ENCODE results near the gene RBPJL. TPM values are rescaled to one million over a fixed set of nuclear protein-coding genes. Genes with fewer than 3 reads are reported as not detected.

RBPJL gene
- total and polyA plus RNA-seq, 8 donors, result 2.2 to 10.4 (median 3.4) TPM; not detected in 4

DNA sequence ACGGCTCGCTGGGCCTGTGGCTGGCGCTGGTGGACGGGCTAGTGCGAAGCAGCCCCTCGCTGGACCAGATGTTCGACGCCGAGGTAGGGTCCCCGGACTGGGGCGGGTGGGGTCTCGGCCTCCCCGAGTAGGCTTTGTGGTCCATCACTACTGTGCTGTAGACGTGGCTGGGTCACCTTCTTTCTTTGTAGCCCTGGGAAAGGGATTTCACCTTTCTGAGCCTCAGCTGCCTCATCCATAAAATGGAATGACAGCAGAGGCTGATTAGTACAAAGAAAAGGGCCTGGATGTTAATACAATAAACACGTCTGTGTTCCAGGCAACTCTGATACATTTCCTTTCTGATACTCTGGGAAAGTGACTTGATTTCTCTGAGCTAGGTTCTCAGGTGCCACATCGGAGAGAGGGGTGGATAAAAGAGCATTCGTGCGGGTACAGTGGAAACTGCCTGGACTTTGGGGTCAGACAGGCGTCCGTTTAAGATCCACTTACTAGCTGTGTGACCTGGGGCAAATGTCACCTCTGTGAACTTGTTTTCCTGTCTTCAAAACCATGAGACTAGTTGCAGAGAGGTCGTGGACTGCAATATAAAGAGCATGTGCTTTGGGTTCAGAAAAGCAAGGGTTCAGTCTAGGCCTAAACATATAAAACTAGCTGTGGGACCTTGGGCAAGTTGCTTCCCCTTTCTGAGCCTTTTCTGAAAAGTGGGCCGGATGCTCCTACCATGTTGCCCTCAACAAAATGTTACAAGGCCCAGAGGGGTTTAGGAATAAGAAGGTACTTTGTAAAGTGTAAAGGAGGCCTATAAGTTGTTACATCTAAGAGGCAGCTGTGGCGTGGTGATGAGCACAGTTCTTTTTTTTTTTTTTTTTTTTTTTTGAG lies 57.2 kb downstream of the RBPJL start:
- intact Hi-C loops (cut with DNase I; ENCODE audit: low total_unique reads), result no loop called here
- TF ChIP-seq, protein P1, sequence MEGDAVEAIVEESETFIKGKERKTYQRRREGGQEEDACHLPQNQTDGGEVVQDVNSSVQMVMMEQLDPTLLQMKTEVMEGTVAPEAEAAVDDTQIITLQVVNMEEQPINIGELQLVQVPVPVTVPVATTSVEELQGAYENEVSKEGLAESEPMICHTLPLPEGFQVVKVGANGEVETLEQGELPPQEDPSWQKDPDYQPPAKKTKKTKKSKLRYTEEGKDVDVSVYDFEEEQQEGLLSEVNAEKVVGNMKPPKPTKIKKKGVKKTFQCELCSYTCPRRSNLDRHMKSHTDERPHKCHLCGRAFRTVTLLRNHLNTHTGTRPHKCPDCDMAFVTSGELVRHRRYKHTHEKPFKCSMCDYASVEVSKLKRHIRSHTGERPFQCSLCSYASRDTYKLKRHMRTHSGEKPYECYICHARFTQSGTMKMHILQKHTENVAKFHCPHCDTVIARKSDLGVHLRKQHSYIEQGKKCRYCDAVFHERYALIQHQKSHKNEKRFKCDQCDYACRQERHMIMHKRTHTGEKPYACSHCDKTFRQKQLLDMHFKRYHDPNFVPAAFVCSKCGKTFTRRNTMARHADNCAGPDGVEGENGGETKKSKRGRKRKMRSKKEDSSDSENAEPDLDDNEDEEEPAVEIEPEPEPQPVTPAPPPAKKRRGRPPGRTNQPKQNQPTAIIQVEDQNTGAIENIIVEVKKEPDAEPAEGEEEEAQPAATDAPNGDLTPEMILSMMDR (IDR thresholded peaks at IDR 0.05), result no peak
- TF ChIP-seq POLR2AphosphoS5 (IDR thresholded peaks at IDR 0.05), result no peak
- TF ChIP-seq POLR2A (IDR thresholded peaks at IDR 0.05), result no peak
- no peak for TF ChIP-seq EP300 (IDR thresholded peaks at IDR 0.05)
- H3K27me3 ChIP-seq, result no peaks in the 10 kb centered on the region
- no peak for DNase-seq
- peaks cover 23 to 43% (median 40%) of the 10 kb centered on the region in 4 donors for H3K36me3 ChIP-seq
- H3K4me3 ChIP-seq, result peak overlapping the region; percentile 66 to 83 (median 80)
- H3K4me1 ChIP-seq, result peaks cover 35 to 73% (median 51%) of the 10 kb centered on the region in 4 donors
- H3K9me3 ChIP-seq, result no peaks in the 10 kb centered on the region
- WGBS, 5 donors, result 17 to 18% (median 17%) methylated on average over 20 to 23 of the region's 23 CpGs
- peak overlapping the region; percentile 91 to 98 (median 97) for H3K27ac ChIP-seq

DNA sequence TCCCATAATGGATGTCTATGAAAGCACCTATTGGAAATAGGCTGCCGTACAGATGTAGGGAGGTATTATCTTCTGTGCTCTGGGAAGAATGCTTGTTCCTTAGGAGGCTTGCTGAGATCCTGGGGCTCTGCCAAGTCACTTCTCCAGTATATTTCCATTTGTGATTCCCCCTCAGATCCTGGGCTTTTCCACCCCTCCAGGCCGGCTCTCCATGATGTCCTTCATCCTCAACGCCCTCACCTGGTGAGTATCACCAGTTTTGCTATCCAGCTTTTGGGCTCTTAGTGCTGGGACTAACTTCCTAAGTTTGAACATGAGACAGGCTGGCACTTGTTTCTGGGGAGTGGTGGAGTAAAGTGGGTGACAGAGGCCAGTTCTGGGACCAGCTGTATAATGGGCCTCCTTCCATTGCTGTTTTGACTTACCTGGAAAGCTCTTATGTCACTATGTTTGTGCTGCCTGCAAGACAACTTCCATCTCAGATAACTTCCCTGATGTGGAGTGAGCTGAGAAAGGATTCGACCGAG lies 58.9 kb downstream of the RBPJL start:
- no peaks in the 10 kb centered on the region for H3K27me3 ChIP-seq
- intact Hi-C loops (cut with DNase I; ENCODE audit: low total_unique reads), result loop anchor here (5.0 kb wide), 1 partner anchor 57 kb away; no protein-coding TSS in a partner anchor
- 88 to 92% (median 89%) methylated on average over 5 of the region's 5 CpGs for WGBS, 5 donors
- H3K4me3 ChIP-seq, result no peak overlapping the region
- peaks cover 18 to 60% (median 37%) of the 10 kb centered on the region in 4 donors for H3K4me1 ChIP-seq
- no peaks in the 10 kb centered on the region for H3K9me3 ChIP-seq
- H3K36me3 ChIP-seq, result peaks cover 23 to 43% (median 40%) of the 10 kb centered on the region in 4 donors
- TF ChIP-seq POLR2AphosphoS5 (IDR thresholded peaks at IDR 0.05) (no peak), POLR2A (IDR thresholded peaks at IDR 0.05) (no peak), EP300 (IDR thresholded peaks at IDR 0.05) (no peak)
- TF ChIP-seq, protein P1 (IDR thresholded peaks at IDR 0.05), result no peak
- DNase-seq, result no peak
- peak overlapping the region in 1 of 5 donors; percentile 42 for H3K27ac ChIP-seq

DNA sequence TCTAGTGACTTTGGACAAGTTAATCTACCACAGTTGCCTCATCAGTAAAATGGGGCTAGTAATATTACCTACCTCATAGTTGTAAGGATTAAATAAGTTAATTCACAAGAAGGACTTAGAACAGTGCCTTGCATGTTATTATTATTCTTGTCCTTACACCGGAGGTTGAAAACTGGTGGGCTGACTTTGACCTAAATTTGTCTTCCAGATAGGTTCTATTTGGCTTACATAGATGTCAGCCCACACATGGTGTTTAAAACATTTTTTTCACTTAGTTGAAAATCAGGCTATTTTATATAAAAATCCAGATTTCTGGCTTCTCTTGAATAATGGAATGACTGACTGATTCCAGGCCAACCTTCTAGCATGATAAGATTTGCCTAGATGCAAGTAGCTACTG lies 59.6 kb downstream of the RBPJL start:
- Histone ChIP-seq H3K4me3 (no peak overlapping the region), H3K27ac (no peak overlapping the region), H3K9me3 (no peaks in the 10 kb centered on the region), H3K4me1 (peaks cover 12 to 54% (median 31%) of the 10 kb centered on the region in 4 donors), H3K36me3 (peaks cover 23 to 43% (median 40%) of the 10 kb centered on the region in 4 donors), H3K27me3 (no peaks in the 10 kb centered on the region)
- intact Hi-C loops (cut with DNase I; ENCODE audit: low total_unique reads), result loop anchor here (5.0 kb wide), 1 partner anchor 56 kb away; no protein-coding TSS in a partner anchor
- 88 to 97% (median 95%) methylated on average over 1 of the region's 1 CpG for WGBS, 5 donors
- no peak for DNase-seq
- TF ChIP-seq POLR2A (IDR thresholded peaks at IDR 0.05) (no peak), EP300 (IDR thresholded peaks at IDR 0.05) (no peak), POLR2AphosphoS5 (IDR thresholded peaks at IDR 0.05) (no peak)
- TF ChIP-seq, protein P1 (IDR thresholded peaks at IDR 0.05), result no peak

DNA sequence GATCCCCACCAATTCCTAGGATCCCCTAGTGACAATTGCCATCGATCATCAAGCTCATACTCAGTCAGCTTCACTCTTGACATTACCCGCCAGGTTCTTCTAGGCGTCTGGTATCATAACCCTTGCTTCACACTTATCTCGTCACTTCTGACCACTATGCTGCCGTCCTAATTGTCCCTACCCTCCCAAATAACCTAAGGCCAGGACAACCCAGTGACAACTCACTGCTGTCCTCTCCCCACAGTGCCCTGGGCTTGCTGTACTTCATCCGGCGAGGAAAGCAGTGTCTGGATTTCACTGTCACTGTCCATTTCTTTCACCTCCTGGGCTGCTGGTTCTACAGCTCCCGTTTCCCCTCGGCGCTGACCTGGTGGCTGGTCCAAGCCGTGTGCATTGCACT lies 60.0 kb downstream of the RBPJL start:
- Histone ChIP-seq H3K4me3 (no peak overlapping the region), H3K27ac (no peak overlapping the region), H3K27me3 (no peaks in the 10 kb centered on the region), H3K36me3 (peaks cover 23 to 43% (median 40%) of the 10 kb centered on the region in 4 donors), H3K9me3 (no peaks in the 10 kb centered on the region), H3K4me1 (peaks cover 12 to 51% (median 30%) of the 10 kb centered on the region in 4 donors)
- intact Hi-C loops (cut with DNase I; ENCODE audit: low total_unique reads), result loop anchor here (5.0 kb wide), 1 partner anchor 56 kb away; no protein-coding TSS in a partner anchor
- DNase-seq, result no peak
- TF ChIP-seq, protein P1 (IDR thresholded peaks at IDR 0.05), result no peak
- TF ChIP-seq EP300 (IDR thresholded peaks at IDR 0.05), result no peak
- TF ChIP-seq POLR2AphosphoS5 (IDR thresholded peaks at IDR 0.05), result no peak
- TF ChIP-seq POLR2A (IDR thresholded peaks at IDR 0.05), result no peak
- 88 to 95% (median 93%) methylated on average over 11 of the region's 11 CpGs for WGBS, 5 donors

Data from stomach (tissue), 9 donors.